OCI-LY7 (cell line): Measurements from ENCODE around the gene TNFRSF9. TPM values are rescaled to one million over a fixed set of nuclear protein-coding genes. Genes with fewer than 3 reads are reported as not detected.
"Not testable (repeated sequence)": the region's sequence is repeated elsewhere in the genome, so short reads cannot be mapped to it uniquely, and the experiment has no call there.

ENCODE experiments used
- BruUV-seq: library from RNA; stranded (reverse); fragments of 400-500 nt; replicated peaks from 2 replicates; lab custom pipeline; 2021; lab: Mats Ljungman, UMichigan
- CTCF ChIA-PET: fragments of 300-600 bp; sonication (Branson Sonifier 250); formaldehyde crosslinking; loops from one replicate; lab custom pipeline; 2022; ENCODE audit warnings: antibody characterized with exemption; ENCODE audit not compliant: unreplicated experiment; lab: Charles Lee
- POLR2A ChIA-PET: fragments of 300-600 bp; sonication (Branson Sonifier 250); formaldehyde crosslinking; loops from one replicate; lab custom pipeline; 2022; ENCODE audit warnings: antibody characterized with exemption; lab: Charles Lee
- DNase-seq: peaks from one replicate; pipeline ENCODE4 v3.0.0-alpha.2; 2015; ENCODE audit warnings: low spot score
- H2AFZ ChIP-seq: fragments of 200-600 bp; sonication (generic), shearing (Covaris generic); 2 replicates; pipeline ENCODE4 v1.6.1; 2014; ENCODE audit warnings: mild to moderate bottlenecking, antibody characterized with exemption, low read length, moderate library complexity
- H3K27ac ChIP-seq: fragments of 200-600 bp; sonication (generic); 2 replicates; pipeline ENCODE4 v1.5.1; 2014; ENCODE audit warnings: mixed run types, low read depth, mild to moderate bottlenecking, moderate library complexity, low read length, inconsistent platforms; ENCODE audit not compliant: poor library complexity, severe bottlenecking
- H3K36me3 ChIP-seq: fragments of 200-600 bp; sonication (generic); 2 replicates; pipeline ENCODE4 v1.6.1; 2014; ENCODE audit warnings: mild to moderate bottlenecking, antibody characterized with exemption, low read length, moderate library complexity, mixed read lengths; ENCODE audit not compliant: insufficient read depth
- H3K4me1 ChIP-seq: fragments of 200-600 bp; sonication (generic); 2 replicates; pipeline ENCODE4 v1.5.1; 2014; ENCODE audit warnings: mild to moderate bottlenecking, low read length; ENCODE audit not compliant: insufficient read depth, poor library complexity, severe bottlenecking
- H3K4me2 ChIP-seq: fragments of 200-600 bp; sonication (generic); 2 replicates; pipeline ENCODE4 v1.6.1; 2014; ENCODE audit warnings: mild to moderate bottlenecking, low read length
- H3K4me3 ChIP-seq: fragments of 200-600 bp; sonication (generic); 2 replicates; pipeline ENCODE4 v1.5.1; 2014; ENCODE audit warnings: mild to moderate bottlenecking, low read depth, low read length; ENCODE audit not compliant: poor library complexity, severe bottlenecking
- H3K79me2 ChIP-seq: fragments of 200-600 bp; sonication (generic); 2 replicates; pipeline ENCODE4 v1.6.1; 2016; ENCODE audit warnings: low read depth, mild to moderate bottlenecking, low read length, moderate library complexity, mixed read lengths; ENCODE audit not compliant: insufficient read depth
- H3K9me2 ChIP-seq: fragments of 200-600 bp; sonication (generic); 2 replicates; pipeline ENCODE4 v1.6.1; 2016; ENCODE audit warnings: mild to moderate bottlenecking, low read length, mixed read lengths; ENCODE audit not compliant: insufficient read depth
- H3K9me3 ChIP-seq: fragments of 200-600 bp; sonication (generic); 2 replicates; pipeline ENCODE4 v1.6.1; 2014; ENCODE audit warnings: mild to moderate bottlenecking, mixed run types, low read length, mixed read lengths
- H4K20me1 ChIP-seq: fragments of 200-600 bp; sonication (generic); 2 replicates; pipeline ENCODE4 v1.6.1; 2014; ENCODE audit warnings: mild to moderate bottlenecking, antibody characterized with exemption, low read length, moderate library complexity, mixed read lengths; ENCODE audit not compliant: insufficient read depth
- EZH2phosphoT487 ChIP-seq: fragments of 200-600 bp; sonication (generic); IDR thresholded peaks from 2 replicates; pipeline ENCODE4 v1.6.1; 2018; ENCODE audit warnings: low read depth, borderline replicate concordance, mild to moderate bottlenecking, mixed run types, antibody characterized with exemption, low read length, moderate library complexity, mixed read lengths
- intact Hi-C: fragments of 100-400 bp; cut with micrococcal nuclease; formaldehyde crosslinking; loops from one replicate; pipeline ENCODE4 v1.10.0; 2022; ENCODE audit not compliant: unreplicated experiment
- total RNA-seq, 2 experiments: library from RNA; depleted of rRNA in 1 of 2; stranded (reverse); fragments of >200 nt in 1 of 2; shearing (Covaris generic) in 1 of 2; gene quantifications; 2 replicates each; pipeline ENCODE4 v1.2.3, GENCODE V29; 2014 to 2022
- TF ChIP-seq, protein P1 (sequence below): fragments of 200-600 bp; sonication (generic); conservative IDR thresholded peaks from 2 replicates; pipeline ENCODE4 v1.5.1; 2014; ENCODE audit warnings: mild to moderate bottlenecking, antibody characterized with exemption, low read length, moderate library complexity, mixed read lengths

Gene TNFRSF9
- total RNA-seq, 2 experiments from 2014 or later: not detected

DNA sequence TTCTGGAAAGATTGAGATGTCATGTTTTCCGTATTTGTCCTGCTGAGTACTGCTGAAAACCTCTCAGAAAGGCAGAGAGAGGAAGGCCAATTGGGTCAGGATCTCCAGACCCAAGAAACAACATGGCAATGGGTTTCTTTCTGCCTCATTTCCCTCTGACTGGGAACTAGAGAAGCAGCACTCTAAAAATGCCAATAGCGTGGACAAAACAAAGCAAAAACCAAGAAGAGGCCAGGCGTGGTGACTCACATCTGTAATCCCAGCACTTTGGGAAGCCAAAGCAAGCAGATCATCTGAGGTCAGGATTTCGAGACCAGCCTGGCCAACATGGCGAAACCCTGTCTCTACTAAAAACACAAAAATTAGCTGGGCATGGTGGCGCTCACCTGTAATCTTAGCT, 18.3 kb downstream of the TNFRSF9 start:
- POLR2A ChIA-PET: no interaction called here

DNA sequence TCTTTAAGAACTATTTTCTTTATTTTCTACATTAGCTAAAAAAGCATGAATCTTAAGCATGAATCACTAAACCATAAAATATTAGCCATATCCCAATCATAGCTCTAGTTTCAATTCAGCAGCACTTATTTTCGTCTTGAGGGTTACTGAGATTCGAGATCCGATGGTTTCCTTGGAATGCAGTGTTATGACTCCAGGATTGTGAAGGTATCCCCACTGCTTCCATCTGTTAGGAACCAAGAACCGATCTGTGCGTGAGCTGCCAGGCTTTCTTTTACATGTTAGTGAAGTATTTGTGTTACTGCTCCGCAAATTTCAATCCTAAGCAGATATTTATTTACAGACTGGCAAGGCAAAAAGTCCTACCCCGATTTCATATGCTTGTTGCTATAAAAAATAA, 18.8 kb downstream of the TNFRSF9 start:
- CTCF ChIA-PET: no interaction called here
- no peaks in the 10 kb centered on the region for H3K36me3 ChIP-seq
- TF ChIP-seq EZH2phosphoT487: no peak
- TF ChIP-seq, protein P1, sequence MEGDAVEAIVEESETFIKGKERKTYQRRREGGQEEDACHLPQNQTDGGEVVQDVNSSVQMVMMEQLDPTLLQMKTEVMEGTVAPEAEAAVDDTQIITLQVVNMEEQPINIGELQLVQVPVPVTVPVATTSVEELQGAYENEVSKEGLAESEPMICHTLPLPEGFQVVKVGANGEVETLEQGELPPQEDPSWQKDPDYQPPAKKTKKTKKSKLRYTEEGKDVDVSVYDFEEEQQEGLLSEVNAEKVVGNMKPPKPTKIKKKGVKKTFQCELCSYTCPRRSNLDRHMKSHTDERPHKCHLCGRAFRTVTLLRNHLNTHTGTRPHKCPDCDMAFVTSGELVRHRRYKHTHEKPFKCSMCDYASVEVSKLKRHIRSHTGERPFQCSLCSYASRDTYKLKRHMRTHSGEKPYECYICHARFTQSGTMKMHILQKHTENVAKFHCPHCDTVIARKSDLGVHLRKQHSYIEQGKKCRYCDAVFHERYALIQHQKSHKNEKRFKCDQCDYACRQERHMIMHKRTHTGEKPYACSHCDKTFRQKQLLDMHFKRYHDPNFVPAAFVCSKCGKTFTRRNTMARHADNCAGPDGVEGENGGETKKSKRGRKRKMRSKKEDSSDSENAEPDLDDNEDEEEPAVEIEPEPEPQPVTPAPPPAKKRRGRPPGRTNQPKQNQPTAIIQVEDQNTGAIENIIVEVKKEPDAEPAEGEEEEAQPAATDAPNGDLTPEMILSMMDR: no peak

More for the DNA sequence above, 18.3 kb downstream of the TNFRSF9 start:
- TF ChIP-seq, protein P1: no peak
- TF ChIP-seq EZH2phosphoT487: no peak
- Histone ChIP-seq H3K9me2 (no peaks in the 10 kb centered on the region), H3K27ac (no peak overlapping the region), H3K9me3 (no peaks in the 10 kb centered on the region), H3K4me2 (no peak overlapping the region), H3K4me3 (no peak overlapping the region), H3K79me2 (no peaks in the 10 kb centered on the region), H4K20me1 (no peaks in the 10 kb centered on the region), H3K4me1 (no peaks in the 10 kb centered on the region), H2AFZ (no peak overlapping the region), H3K36me3 (no peaks in the 10 kb centered on the region)
- no TSS peak for BruUV-seq
- no peak for DNase-seq
- CTCF ChIA-PET: no interaction called here
- intact Hi-C loops: no loop called here

DNA sequence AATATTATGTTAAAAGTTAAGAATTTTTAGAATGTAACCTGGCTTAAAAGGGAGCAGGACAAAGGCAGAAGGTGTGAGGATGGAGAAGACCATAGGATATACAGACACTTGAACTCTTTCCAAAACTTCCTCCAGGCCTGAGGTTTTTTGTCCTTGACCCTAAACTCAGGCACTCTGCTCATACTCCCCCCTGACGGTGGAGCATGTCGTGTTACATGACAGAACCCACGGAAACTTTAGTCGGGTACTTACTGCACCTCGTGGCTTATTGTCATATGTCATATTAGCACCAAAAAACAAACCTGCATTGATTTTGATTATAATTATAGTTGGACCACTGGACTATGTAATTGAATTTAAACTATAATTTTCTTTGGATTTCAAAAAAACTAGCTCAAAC, 20.8 kb downstream of the TNFRSF9 start:
- Histone ChIP-seq H3K4me2 (no peak overlapping the region), H2AFZ (no peak overlapping the region), H3K4me1 (no peaks in the 10 kb centered on the region), H3K9me2 (no peaks in the 10 kb centered on the region), H3K27ac (no peak overlapping the region), H3K79me2 (no peaks in the 10 kb centered on the region), H4K20me1 (no peaks in the 10 kb centered on the region), H3K36me3 (no peaks in the 10 kb centered on the region), H3K9me3 (no peaks in the 10 kb centered on the region), H3K4me3 (no peak overlapping the region)
- TF ChIP-seq, protein P1: no peak
- no peak for TF ChIP-seq EZH2phosphoT487
- DNase-seq: no peak
- BruUV-seq: no TSS peak
- CTCF ChIA-PET: no interaction called here
- intact Hi-C loops: no loop called here
- POLR2A ChIA-PET: interaction anchor here (0.7 kb wide), 1 partner anchor 100 kb away, joined by 6 read pairs; no protein-coding TSS in a partner anchor

More for the DNA sequence above, 18.8 kb downstream of the TNFRSF9 start:
- no peak overlapping the region for H3K4me3 ChIP-seq
- H2AFZ ChIP-seq: no peak overlapping the region
- no peak overlapping the region for H3K4me2 ChIP-seq
- H3K27ac ChIP-seq: no peak overlapping the region
- BruUV-seq: no TSS peak
- no peaks in the 10 kb centered on the region for H3K9me2 ChIP-seq
- H3K79me2 ChIP-seq: no peaks in the 10 kb centered on the region
- no peaks in the 10 kb centered on the region for H3K4me1 ChIP-seq
- intact Hi-C loops: no loop called here
- H3K9me3 ChIP-seq: no peaks in the 10 kb centered on the region
- no peak for DNase-seq
- no peaks in the 10 kb centered on the region for H4K20me1 ChIP-seq
- POLR2A ChIA-PET: no interaction called here

DNA sequence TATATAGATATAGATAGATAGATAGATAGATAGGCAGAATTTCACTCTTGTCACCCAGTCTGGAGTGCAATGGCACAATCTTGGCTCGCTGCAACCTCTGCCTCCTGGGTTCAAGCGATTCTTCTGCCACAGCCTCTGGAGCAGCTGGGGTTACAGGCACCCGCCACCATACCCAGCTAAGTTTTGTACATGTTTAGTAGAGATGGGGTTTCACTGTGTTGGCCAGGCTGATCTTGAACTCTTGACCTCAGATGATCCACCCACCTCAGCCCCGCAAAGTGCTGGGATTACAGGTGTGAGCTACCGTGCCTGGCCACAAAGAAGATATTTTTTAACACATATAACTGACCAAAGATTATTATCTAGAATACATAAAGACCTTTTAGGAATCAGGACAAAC, 22.7 kb downstream of the TNFRSF9 start:
- H3K4me1 ChIP-seq, H2AFZ ChIP-seq, DNase-seq, H3K79me2 ChIP-seq, BruUV-seq, H3K4me2 ChIP-seq, H4K20me1 ChIP-seq, H3K36me3 ChIP-seq, H3K9me3 ChIP-seq, POLR2A ChIA-PET, intact Hi-C loops, H3K27ac ChIP-seq, H3K9me2 ChIP-seq, H3K4me3 ChIP-seq, CTCF ChIA-PET: not testable (repeated sequence)
